Measurements from ENCODE around the gene DNAJB5. TPM values are rescaled to one million over a fixed set of nuclear protein-coding genes. Genes with fewer than 3 reads are reported as not detected.
"Not testable (repeated sequence)": the region's sequence is repeated elsewhere in the genome, so short reads cannot be mapped to it uniquely, and the experiment has no call there.

DNAJB5 gene
- total and polyA plus RNA-seq, 9 donors = 5.7 to 23.0 (median 11.8) TPM

- H3K4me1 ChIP-seq (ENCODE audit: insufficient read depth) = no peaks in the 10 kb centered on the region
- DNase-seq = no peak
- 71 to 80% (median 79%) methylated on average over 2 of the region's 2 CpGs for WGBS, 3 donors
- H3K27ac ChIP-seq = no peak overlapping the region
- H3K9me3 ChIP-seq = no peaks in the 10 kb centered on the region
- no peak overlapping the region for H3K4me3 ChIP-seq
- intact Hi-C loops (cut with DNase I) = no loop called here
- H3K36me3 ChIP-seq = no peaks in the 10 kb centered on the region
- no peak for TF ChIP-seq CTCF (IDR thresholded peaks at IDR 0.05)
- no peak for TF ChIP-seq EP300 (IDR thresholded peaks at IDR 0.05)
- TF ChIP-seq POLR2A (IDR thresholded peaks at IDR 0.05) = no peak
- no peaks in the 10 kb centered on the region for H3K27me3 ChIP-seq
Measured at GRCh38 chr9:35001285-35001677, 11.7 kb downstream of the DNAJB5 start.

GRCh38 chr9:35001803-35002502, 12.4 kb downstream of the DNAJB5 start:
- WGBS, 3 donors = 100% methylated on average over 2 of the region's 2 CpGs
- H3K27ac ChIP-seq = no peak overlapping the region
- no peak for TF ChIP-seq POLR2A (IDR thresholded peaks at IDR 0.05)
- no peak for TF ChIP-seq CTCF (IDR thresholded peaks at IDR 0.05)
- TF ChIP-seq EP300 (IDR thresholded peaks at IDR 0.05) = no peak
- H3K9me3 ChIP-seq = no peaks in the 10 kb centered on the region
- no peaks in the 10 kb centered on the region for H3K4me1 ChIP-seq (ENCODE audit: insufficient read depth)
- no peak overlapping the region for H3K4me3 ChIP-seq
- H3K27me3 ChIP-seq = no peaks in the 10 kb centered on the region
- no peaks in the 10 kb centered on the region for H3K36me3 ChIP-seq
- intact Hi-C loops (cut with DNase I) = no loop called here
- no peak for DNase-seq

- no peaks in the 10 kb centered on the region for H3K27me3 ChIP-seq
Measured at GRCh38 chr9:35002623-35003022, 13.1 kb downstream of the DNAJB5 start.

GRCh38 chr9:35004299-35004698, 14.8 kb downstream of the DNAJB5 start:
- H3K4me3 ChIP-seq; H3K36me3 ChIP-seq; H3K9me3 ChIP-seq; H3K27ac ChIP-seq; H3K4me1 ChIP-seq (ENCODE audit: insufficient read depth); H3K27me3 ChIP-seq; DNase-seq; intact Hi-C loops (cut with DNase I): not testable (repeated sequence)
- 84 to 90% (median 88%) methylated on average over 14 of the region's 14 CpGs for WGBS, 3 donors

More at GRCh38 chr9:35002623-35003022, 13.1 kb downstream of the DNAJB5 start:
- DNase-seq = no peak
- intact Hi-C loops (cut with DNase I) = no loop called here
- H3K4me3 ChIP-seq = no peak overlapping the region
- H3K36me3 ChIP-seq = no peaks in the 10 kb centered on the region
- no peaks in the 10 kb centered on the region for H3K4me1 ChIP-seq (ENCODE audit: insufficient read depth)
- H3K27ac ChIP-seq = no peak overlapping the region
- H3K9me3 ChIP-seq = no peaks in the 10 kb centered on the region
- TF ChIP-seq CTCF (IDR thresholded peaks at IDR 0.05) = no peak
- TF ChIP-seq EP300 (IDR thresholded peaks at IDR 0.05) = no peak
- no peak for TF ChIP-seq POLR2A (IDR thresholded peaks at IDR 0.05)

GRCh38 chr9:35010351-35010958, 20.9 kb downstream of the DNAJB5 start:
- DNase-seq = no peak
- 92 to 93% (median 93%) methylated on average over 3 of the region's 3 CpGs for WGBS, 3 donors
- Histone ChIP-seq H3K4me1 (ENCODE audit: insufficient read depth) (no peaks in the 10 kb centered on the region), H3K4me3 (no peak overlapping the region), H3K27ac (no peak overlapping the region), H3K36me3 (no peaks in the 10 kb centered on the region), H3K9me3 (no peaks in the 10 kb centered on the region), H3K27me3 (peaks cover 3% of the 10 kb centered on the region)
- TF ChIP-seq POLR2A (IDR thresholded peaks at IDR 0.05) = no peak
- intact Hi-C loops (cut with DNase I) = no loop called here
